ENCODE data around the gene SCT.

SCT gene

DNA sequence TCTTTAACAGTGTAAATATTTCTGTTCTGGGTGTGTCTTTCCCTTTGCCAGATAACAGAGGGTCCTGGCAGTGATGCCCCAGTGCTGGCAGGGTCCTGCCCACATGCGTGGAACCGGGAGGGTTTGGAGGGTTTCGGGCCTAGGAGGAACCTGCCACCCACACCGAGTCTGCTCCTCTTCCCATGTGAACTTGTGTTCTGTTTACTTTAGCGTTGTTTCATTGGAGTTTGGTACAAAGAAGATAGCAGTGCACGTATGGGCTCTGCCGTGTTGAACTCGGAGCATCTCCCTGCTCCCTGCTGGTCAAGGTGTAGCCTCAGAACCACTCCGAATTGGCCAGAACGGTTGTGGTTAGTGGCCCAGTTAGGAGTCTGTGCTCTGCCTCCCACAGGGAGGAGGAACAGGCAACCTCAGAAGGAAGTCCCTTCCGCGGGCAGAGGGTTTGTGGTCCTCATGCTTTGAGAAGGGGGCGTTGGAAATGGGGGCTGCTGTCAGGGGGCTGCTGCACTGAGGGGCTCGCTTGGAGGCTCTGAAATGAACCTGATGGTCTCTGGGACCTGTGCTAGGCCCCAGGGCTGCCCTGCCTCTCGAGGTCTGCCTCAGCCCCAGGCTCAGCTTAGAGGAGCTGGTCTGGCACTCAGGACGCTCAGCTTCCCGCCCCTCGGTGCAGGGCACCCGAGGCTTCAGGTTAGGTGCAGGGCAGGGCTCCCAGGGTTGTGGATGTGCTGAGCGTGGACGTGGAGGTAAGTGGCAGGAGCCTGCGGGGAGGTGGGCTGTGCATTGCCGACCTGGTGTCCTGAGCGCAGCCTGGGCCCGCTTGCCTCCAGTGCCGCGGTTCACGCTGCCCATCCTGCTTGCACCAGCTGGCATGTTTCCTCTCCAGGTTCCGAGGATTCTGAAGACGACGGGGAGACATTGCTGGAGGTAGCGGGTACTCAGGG, 40.3 kb downstream of the SCT start:
- no peak for DNase-seq (ENCODE audit: low spot score)

DNA sequence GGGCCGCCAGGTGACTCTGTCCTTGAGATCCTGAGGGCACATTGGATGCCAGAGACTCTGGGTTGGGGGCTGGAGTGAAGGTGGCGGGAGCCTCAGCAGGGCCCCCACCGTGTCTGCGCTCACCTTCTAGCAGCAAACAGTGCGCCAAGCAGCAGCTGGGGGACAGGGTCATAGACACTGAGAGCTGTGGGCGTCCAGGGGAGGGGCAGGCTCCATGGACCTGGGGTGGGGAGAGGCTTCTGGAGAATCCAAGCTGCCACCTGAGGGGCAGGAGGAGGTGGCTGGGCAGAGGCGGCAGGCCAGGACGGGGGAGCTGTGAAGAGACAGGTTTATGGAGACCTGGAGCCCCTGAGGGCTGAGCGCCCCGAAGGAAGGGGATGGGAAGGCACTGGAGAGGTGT, 42.7 kb downstream of the SCT start:
- DNase-seq (ENCODE audit: low spot score), result no peak

DNA sequence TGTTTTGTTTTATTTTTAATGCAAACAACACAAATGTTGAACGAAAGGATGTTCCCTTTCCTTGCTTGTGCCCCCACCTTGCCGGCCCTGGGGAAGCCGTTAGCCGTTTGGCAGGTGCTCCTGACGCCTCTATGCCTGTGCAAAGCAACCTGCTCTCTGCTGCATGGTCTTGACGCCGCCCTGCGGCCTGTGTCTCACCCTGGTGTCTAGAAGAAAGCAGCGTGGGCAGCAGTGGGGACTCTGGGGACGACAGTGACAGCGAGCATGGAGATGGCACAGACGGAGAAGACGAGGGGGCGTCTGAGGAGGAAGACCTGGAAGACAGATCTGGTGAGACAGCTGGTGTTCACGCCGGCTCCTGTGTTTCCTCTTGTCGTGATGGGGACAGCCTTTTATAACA, 45.2 kb downstream of the SCT start:
- DNase-seq (ENCODE audit: low spot score), result no peak

DNA sequence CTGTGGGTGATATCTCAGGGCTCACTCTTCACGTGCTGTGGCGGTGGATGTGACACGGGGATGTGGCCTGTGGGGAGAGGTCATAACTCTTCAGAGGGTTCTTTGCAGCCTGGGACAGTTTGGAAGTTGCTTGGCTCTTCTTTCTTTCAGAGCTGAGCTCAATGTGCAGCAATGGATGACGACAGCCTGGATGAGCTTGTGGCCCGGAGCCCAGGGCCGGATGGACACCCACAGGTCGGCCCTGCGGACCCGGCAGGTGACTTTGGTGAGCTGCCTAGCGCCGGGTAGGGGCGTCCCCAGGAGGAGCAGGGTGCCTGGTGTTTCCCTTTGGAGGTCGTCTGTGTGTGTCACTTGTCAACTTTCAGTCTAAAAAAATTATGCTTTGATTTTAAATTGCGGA, 45.6 kb downstream of the SCT start:
- no peak for DNase-seq (ENCODE audit: low spot score)

DNA sequence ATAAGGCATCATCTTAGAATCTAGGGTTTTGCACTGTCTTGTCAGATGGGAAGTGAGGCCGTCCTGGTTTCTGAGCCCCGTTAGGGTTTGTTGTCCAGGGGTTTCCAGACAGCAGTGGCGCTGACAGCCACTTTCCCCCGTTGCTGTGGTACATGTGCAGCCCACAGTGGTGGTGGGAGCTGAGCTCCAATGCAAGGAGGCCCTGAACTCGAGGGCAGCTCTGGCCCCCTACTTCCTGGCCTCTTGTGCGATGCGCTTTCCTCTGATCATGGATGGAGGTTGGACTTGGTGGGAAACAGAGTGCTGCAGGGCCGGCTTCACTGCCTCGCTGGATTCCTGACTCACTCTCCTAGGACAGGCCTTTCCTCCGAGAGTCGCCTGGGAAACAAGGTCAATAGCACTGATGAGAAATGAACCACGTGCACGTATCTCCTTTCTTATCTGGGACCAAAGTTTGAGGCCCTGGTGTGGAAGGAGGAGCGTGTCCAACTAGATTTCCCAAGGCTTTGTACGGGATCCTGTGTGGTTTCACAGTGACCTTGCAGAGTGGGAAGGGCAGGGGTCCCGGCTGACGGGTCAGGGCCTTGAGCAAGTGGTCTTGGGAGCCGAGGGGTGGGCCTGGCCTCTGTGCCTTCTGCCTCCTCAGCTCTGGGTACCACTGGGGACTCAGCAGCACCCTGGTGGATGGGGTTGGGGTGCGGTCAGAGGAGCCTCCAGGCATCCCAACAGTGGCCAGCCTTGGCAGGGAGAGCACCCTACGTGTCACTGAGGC, 47.0 kb downstream of the SCT start:
- DNase-seq (ENCODE audit: low spot score), result no peak

DNA sequence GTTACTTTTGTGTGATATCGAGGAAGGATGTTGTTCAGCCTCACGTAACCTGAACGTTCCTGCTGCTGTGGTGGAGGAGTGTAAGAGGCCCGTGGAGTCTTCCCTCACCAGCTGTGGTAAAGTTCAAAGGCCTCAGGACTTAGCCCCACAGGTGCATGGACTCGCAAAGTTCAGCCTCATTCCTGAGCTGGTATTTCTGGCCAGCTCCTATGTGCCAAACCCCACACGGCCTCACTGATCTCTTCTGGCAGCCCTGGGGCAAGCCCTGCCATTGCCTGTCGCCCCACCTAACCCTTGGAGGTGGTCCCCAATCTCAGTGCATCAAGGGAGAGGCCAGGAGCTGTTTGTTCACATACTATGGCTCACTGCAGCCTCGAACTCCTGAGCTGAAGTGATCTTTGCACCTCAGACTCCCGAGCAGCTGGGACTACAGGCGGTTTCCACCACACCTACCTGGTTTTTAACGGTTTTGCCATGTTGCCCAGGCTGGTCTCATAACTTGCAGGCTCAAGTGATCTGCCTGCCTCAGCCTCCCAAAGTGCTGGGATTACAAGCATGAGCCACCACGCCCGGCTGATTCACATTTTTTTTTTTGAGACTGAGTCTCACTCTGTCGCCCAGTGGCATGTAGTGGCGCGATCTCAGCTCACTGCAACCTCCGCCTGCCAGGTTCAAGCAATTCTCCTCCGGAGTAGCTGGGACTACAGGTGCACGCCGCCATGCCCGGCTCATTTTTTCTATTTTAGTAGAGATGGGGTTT, 48.5 kb downstream of the SCT start:
- no peak for DNase-seq (ENCODE audit: low spot score)

DNA sequence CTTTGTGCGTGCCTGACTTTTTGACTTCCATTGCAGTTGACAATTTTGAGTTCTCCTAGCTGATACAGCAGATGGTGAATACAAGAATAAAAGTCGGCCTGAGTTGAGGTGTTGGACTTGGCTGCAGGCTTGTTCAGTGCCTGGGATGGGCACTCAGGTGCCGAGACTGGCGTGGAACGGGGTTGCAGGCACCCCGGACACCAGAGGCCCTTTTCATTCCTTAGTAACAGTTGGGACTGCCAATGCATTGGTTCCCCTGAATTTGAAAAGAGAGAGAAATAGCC, 49.4 kb downstream of the SCT start:
- DNase-seq (ENCODE audit: low spot score), result no peak

DNA sequence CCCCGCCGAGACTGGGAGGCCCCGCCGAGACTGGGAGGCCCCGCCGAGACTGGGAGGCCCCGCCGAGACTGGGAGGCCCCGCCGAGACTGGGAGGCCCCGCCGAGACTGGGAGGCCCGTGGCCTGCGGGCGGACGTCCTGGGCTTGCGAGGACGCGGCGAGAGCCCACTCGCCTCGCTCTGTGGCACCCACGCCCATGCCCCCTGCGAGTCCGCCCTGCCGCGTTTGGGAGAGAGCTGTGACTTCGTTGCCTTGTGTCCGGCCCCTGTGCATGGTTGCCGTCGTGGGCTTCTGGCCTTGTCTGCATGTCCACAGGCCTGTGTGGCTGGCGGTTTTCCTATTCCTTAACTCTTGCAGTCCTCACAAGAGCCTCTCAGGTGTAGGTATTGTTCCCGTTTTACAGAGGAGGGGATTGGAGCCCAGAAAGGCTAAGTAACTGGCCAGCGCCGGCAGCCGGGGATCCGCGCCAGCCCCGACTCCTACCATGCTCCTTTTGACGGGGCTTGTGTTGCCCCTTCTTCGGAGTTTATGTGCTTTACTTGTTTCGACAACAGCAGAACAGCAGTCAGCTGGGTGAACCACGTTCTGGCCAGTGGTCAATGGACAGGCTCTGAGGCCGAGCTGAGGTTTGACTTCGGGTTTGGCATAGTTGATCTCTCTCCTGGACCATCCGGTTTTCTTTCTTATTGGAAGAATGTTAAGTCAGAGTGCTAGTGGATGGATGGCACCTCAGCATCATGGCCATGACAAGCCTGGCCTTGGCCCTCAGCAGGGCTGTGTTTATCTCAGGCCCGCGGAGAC, 50.0 kb downstream of the SCT start:
- DNase-seq (ENCODE audit: low spot score), result no peak

All from CD4-positive, alpha-beta T cell treated with Interleukin-2 at 100 ng/mL for 4 hours (primary cell).